ENCODE results near the gene HDAC4. TPM values are rescaled to one million over a fixed set of nuclear protein-coding genes. Genes with fewer than 3 reads are reported as not detected.

Gene HDAC4
- total and polyA plus RNA-seq, 4 donors: 6.8 to 75.5 (median 30.2) TPM

- Histone ChIP-seq H3K4me1 (ENCODE audit: control insufficient read depth in 1 of 2, insufficient read depth in 2 of 2, low read length in 2 of 2) (peaks cover 0 to 3% of the 10 kb centered on the region in 2 donors), H3K36me3 (ENCODE audit: control insufficient read depth in 1 of 2, insufficient read depth in 2 of 2, low read length in 1 of 2) (no peaks in the 10 kb centered on the region), H3K27me3 (ENCODE audit: control insufficient read depth in 1 of 2, insufficient read depth in 2 of 2, low read length in 1 of 2) (no peaks in the 10 kb centered on the region), H3K9me3 (ENCODE audit: control insufficient read depth, low read length) (no peaks in the 10 kb centered on the region), H3K4me3 (ENCODE audit: low read length in 2 of 2) (no peak overlapping the region), H3K27ac (ENCODE audit: low read depth in 1 of 2, low read length in 2 of 2) (no peak overlapping the region)
- DNase-seq: no peak
- 78 to 93% methylated on average over 5 of the region's 5 CpGs for WGBS, 2 donors
- no peak for ATAC-seq (ENCODE audit: low FRiP score)
- intact Hi-C loops (cut with DNase I): loop anchor here in 1 of 2 donors (5.0 to 10.0 kb wide), 2 partner anchors 70 to 148 kb away; no protein-coding TSS in a partner anchor
Measured at GRCh38 chr2:239292531-239292930, 108.3 kb downstream of the HDAC4 start.

- H3K4me1 ChIP-seq (ENCODE audit: control insufficient read depth in 1 of 2, insufficient read depth in 2 of 2, low read length in 2 of 2): peaks cover 0 to 3% of the 10 kb centered on the region in 2 donors
- no peak overlapping the region for H3K4me3 ChIP-seq (ENCODE audit: low read length in 2 of 2)
- intact Hi-C loops (cut with DNase I): loop anchor here in 1 of 2 donors (5.0 to 10.0 kb wide), 2 partner anchors 69 to 147 kb away; no protein-coding TSS in a partner anchor
- H3K27me3 ChIP-seq (ENCODE audit: control insufficient read depth in 1 of 2, insufficient read depth in 2 of 2, low read length in 1 of 2): no peaks in the 10 kb centered on the region
- 82 to 83% methylated on average over 29 to 30 of the region's 30 CpGs for WGBS, 2 donors
- ATAC-seq (ENCODE audit: low FRiP score): no peak
- no peaks in the 10 kb centered on the region for H3K9me3 ChIP-seq (ENCODE audit: control insufficient read depth, low read length)
- H3K27ac ChIP-seq (ENCODE audit: low read depth in 1 of 2, low read length in 2 of 2): peak overlapping the region; percentile 63 to 64
- peak in 1 of 2 donors; percentile 63 for DNase-seq
- H3K36me3 ChIP-seq (ENCODE audit: control insufficient read depth in 1 of 2, insufficient read depth in 2 of 2, low read length in 1 of 2): no peaks in the 10 kb centered on the region
Measured at GRCh38 chr2:239291475-239292350, 109.1 kb downstream of the HDAC4 start.

- 53 to 56% methylated on average over 39 of the region's 39 CpGs for WGBS, 2 donors
- DNase-seq (peak; percentile 76 to 84), ATAC-seq (ENCODE audit: low FRiP score) (peak; percentile 71)
- Histone ChIP-seq H3K27me3 (ENCODE audit: control insufficient read depth in 1 of 2, insufficient read depth in 2 of 2, low read length in 1 of 2) (no peaks in the 10 kb centered on the region), H3K4me1 (ENCODE audit: control insufficient read depth in 1 of 2, insufficient read depth in 2 of 2, low read length in 2 of 2) (peaks cover 0 to 3% of the 10 kb centered on the region in 2 donors), H3K4me3 (ENCODE audit: low read length in 2 of 2) (no peak overlapping the region), H3K9me3 (ENCODE audit: control insufficient read depth, low read length) (no peaks in the 10 kb centered on the region), H3K36me3 (ENCODE audit: control insufficient read depth in 1 of 2, insufficient read depth in 2 of 2, low read length in 1 of 2) (no peaks in the 10 kb centered on the region), H3K27ac (ENCODE audit: low read depth in 1 of 2, low read length in 2 of 2) (peak overlapping the region; percentile 63 to 64)
- intact Hi-C loops (cut with DNase I): loop anchor here in 1 of 2 donors (5.0 to 10.0 kb wide), 2 partner anchors 69 to 146 kb away; no protein-coding TSS in a partner anchor
Measured at GRCh38 chr2:239290618-239291474, 110.0 kb downstream of the HDAC4 start.

- 92 to 96% methylated on average over 6 of the region's 6 CpGs for WGBS, 2 donors
- H3K27ac ChIP-seq (ENCODE audit: low read depth in 1 of 2, low read length in 2 of 2): no peak overlapping the region
- peak in 1 of 2 donors; percentile 46 for DNase-seq
- H3K27me3 ChIP-seq (ENCODE audit: control insufficient read depth in 1 of 2, insufficient read depth in 2 of 2, low read length in 1 of 2): no peaks in the 10 kb centered on the region
- intact Hi-C loops (cut with DNase I): no loop called here
- no peak for ATAC-seq (ENCODE audit: low FRiP score)
- peaks cover 0 to 3% of the 10 kb centered on the region in 2 donors for H3K4me1 ChIP-seq (ENCODE audit: control insufficient read depth in 1 of 2, insufficient read depth in 2 of 2, low read length in 2 of 2)
- H3K36me3 ChIP-seq (ENCODE audit: control insufficient read depth in 1 of 2, insufficient read depth in 2 of 2, low read length in 1 of 2): no peaks in the 10 kb centered on the region
- no peak overlapping the region for H3K4me3 ChIP-seq (ENCODE audit: low read length in 2 of 2)
- H3K9me3 ChIP-seq (ENCODE audit: control insufficient read depth, low read length): no peaks in the 10 kb centered on the region
Measured at GRCh38 chr2:239289545-239289944, 111.3 kb downstream of the HDAC4 start.

GRCh38 chr2:239288951-239289511, 111.8 kb downstream of the HDAC4 start:
- no peak overlapping the region for H3K4me3 ChIP-seq (ENCODE audit: low read length in 2 of 2)
- H3K27ac ChIP-seq (ENCODE audit: low read depth in 1 of 2, low read length in 2 of 2): no peak overlapping the region
- no peaks in the 10 kb centered on the region for H3K36me3 ChIP-seq (ENCODE audit: control insufficient read depth in 1 of 2, insufficient read depth in 2 of 2, low read length in 1 of 2)
- 67% methylated on average over 7 of the region's 7 CpGs for WGBS, 2 donors
- H3K4me1 ChIP-seq (ENCODE audit: control insufficient read depth in 1 of 2, insufficient read depth in 2 of 2, low read length in 2 of 2): peaks cover 0 to 3% of the 10 kb centered on the region in 2 donors
- intact Hi-C loops (cut with DNase I): no loop called here
- ATAC-seq (ENCODE audit: low FRiP score) (no peak), DNase-seq (peak in 1 of 2 donors; percentile 36)
- H3K9me3 ChIP-seq (ENCODE audit: control insufficient read depth, low read length): no peaks in the 10 kb centered on the region
- H3K27me3 ChIP-seq (ENCODE audit: control insufficient read depth in 1 of 2, insufficient read depth in 2 of 2, low read length in 1 of 2): no peaks in the 10 kb centered on the region

- Histone ChIP-seq H3K36me3 (ENCODE audit: control insufficient read depth in 1 of 2, insufficient read depth in 2 of 2, low read length in 1 of 2) (no peaks in the 10 kb centered on the region), H3K27ac (ENCODE audit: low read depth in 1 of 2, low read length in 2 of 2) (no peak overlapping the region), H3K4me1 (ENCODE audit: control insufficient read depth in 1 of 2, insufficient read depth in 2 of 2, low read length in 2 of 2) (peaks cover 0 to 3% of the 10 kb centered on the region in 2 donors), H3K27me3 (ENCODE audit: control insufficient read depth in 1 of 2, insufficient read depth in 2 of 2, low read length in 1 of 2) (no peaks in the 10 kb centered on the region), H3K9me3 (ENCODE audit: control insufficient read depth, low read length) (no peaks in the 10 kb centered on the region), H3K4me3 (ENCODE audit: low read length in 2 of 2) (no peak overlapping the region)
- no peak for ATAC-seq (ENCODE audit: low FRiP score)
- intact Hi-C loops (cut with DNase I): no loop called here
- no peak for DNase-seq
- WGBS, 2 donors: 73 to 83% methylated on average over 4 of the region's 4 CpGs
Measured at GRCh38 chr2:239288237-239288636, 112.6 kb downstream of the HDAC4 start.

GRCh38 chr2:239287461-239287860, 113.4 kb downstream of the HDAC4 start:
- intact Hi-C loops (cut with DNase I): no loop called here
- no peaks in the 10 kb centered on the region for H3K36me3 ChIP-seq (ENCODE audit: control insufficient read depth in 1 of 2, insufficient read depth in 2 of 2, low read length in 1 of 2)
- H3K9me3 ChIP-seq (ENCODE audit: control insufficient read depth, low read length): no peaks in the 10 kb centered on the region
- WGBS, 2 donors: 54 to 73% methylated on average over 5 of the region's 5 CpGs
- H3K27me3 ChIP-seq (ENCODE audit: control insufficient read depth in 1 of 2, insufficient read depth in 2 of 2, low read length in 1 of 2): no peaks in the 10 kb centered on the region
- no peak overlapping the region for H3K27ac ChIP-seq (ENCODE audit: low read depth in 1 of 2, low read length in 2 of 2)
- peaks cover 0 to 3% of the 10 kb centered on the region in 2 donors for H3K4me1 ChIP-seq (ENCODE audit: control insufficient read depth in 1 of 2, insufficient read depth in 2 of 2, low read length in 2 of 2)
- DNase-seq (no peak), ATAC-seq (ENCODE audit: low FRiP score) (no peak)
- H3K4me3 ChIP-seq (ENCODE audit: low read length in 2 of 2): no peak overlapping the region

- DNase-seq: peak in 1 of 2 donors; percentile 33
- H3K27ac ChIP-seq (ENCODE audit: low read depth in 1 of 2, low read length in 2 of 2): no peak overlapping the region
- no peaks in the 10 kb centered on the region for H3K27me3 ChIP-seq (ENCODE audit: control insufficient read depth in 1 of 2, insufficient read depth in 2 of 2, low read length in 1 of 2)
- 97% methylated on average over 10 of the region's 10 CpGs for WGBS, 2 donors
- no peaks in the 10 kb centered on the region for H3K9me3 ChIP-seq (ENCODE audit: control insufficient read depth, low read length)
- no peaks in the 10 kb centered on the region for H3K36me3 ChIP-seq (ENCODE audit: control insufficient read depth in 1 of 2, insufficient read depth in 2 of 2, low read length in 1 of 2)
- no peak for ATAC-seq (ENCODE audit: low FRiP score)
- peaks cover 0 to 3% of the 10 kb centered on the region in 2 donors for H3K4me1 ChIP-seq (ENCODE audit: control insufficient read depth in 1 of 2, insufficient read depth in 2 of 2, low read length in 2 of 2)
- intact Hi-C loops (cut with DNase I): no loop called here
- no peak overlapping the region for H3K4me3 ChIP-seq (ENCODE audit: low read length in 2 of 2)
Measured at GRCh38 chr2:239286901-239287300, 113.9 kb downstream of the HDAC4 start.
